ENCODE results near the gene MDFI.

MDFI gene

DNA sequence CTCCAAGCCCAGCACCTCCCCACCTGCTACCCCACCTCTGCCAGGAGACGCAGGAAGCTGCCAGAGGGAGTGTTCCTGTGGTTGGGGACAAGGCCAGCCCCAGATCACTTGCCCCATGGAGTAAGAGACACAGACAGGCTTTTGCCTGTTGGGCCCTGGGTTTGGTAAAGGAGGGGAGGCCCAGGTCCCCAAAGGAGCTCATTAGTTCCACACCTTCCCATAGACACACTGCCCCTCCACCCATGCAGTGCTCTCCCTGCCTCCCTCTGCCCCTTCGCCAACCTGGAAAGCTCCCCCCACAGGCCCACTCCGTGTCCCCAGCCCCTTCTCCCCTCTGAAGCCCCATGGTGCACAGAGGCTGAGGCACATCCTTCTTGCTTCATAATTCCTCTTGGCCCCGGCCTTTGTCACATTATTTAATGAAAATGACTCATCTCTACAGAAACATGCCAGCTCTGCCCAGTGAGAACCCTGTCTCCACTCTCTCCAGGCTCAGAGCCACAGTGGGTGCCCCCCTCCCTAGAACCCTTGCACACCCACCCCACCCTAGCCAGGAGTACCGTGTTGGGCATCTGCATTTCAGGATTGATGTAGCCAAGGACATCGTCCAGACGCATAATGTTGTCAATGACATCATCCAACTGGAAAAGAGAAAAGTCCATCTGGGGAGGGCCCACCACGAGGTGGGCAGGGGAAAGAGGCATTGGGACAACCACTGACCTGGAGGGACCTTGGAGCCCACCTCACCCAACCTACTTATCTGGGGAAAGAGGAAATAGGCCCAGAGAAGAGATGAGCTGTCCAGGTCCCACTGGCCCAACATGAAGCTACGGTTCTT is 51.1 kb downstream of the MDFI start:
- no peak for DNase-seq (ENCODE audit: low read depth)

DNA sequence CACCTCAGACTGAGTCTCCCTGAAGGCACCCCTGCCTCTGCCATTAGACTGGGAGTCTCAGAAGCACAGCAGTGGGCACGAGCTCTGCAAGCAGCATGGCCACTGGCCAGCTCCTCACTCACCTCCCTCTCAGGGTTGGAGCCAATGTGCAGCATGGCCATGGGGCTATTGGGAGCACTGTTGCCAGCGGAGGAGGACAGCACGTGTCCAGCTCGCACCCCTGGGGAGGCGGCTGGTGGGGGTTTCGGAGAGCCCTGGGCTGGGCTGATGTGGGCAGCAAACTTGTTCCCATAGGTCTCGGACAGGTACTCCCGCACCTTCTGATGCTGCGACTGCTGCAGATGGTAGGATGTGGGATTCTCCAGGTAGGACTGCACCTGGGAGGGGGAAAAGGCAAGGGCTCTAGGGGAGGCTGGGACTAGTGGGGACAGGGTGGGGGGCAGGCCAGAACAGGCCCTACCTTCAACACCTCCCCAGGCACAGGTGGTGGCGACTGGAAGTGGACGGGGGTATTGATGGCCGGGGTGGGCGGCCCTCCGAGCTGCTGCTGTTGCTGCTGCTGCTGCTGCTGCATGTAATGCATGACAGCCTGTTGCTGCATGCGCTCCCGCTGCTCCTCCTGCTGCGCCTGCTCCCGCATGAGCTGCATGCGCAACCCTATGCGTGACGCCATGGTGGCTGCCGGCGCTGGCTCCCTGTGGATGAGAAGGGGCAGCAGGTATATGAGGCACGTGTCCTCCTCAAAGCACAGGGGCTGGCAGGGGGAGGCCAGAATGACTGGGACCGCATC is 52.5 kb downstream of the MDFI start:
- no peak for DNase-seq (ENCODE audit: low read depth)

- DNase-seq (ENCODE audit: low read depth), result no peak
These were observed 53.3 kb downstream of the MDFI start for GRCh38 chr6:41691426-41692079.

GRCh38 chr6:41692080-41692675 is 53.9 kb downstream of the MDFI start:
- no peak for DNase-seq (ENCODE audit: low read depth)

DNA sequence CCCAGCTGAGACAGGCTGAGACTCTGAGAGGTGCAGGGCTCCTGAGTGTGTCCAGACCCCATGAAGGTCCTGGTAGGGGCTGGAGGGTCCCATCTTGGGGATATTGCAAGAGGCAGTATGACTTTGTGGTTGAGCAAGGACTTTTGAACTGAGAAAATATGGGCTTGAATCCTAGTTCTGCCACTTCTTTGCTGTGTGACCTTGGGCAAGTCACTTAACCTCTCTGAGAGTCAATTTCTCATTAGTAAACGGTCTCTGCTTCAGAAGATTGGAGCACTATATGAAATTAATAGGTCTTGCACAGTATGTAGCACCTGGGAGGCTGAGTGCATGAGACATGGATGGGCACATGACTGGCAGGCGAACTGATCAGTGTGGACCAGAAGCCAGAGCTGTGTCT is 54.5 kb downstream of the MDFI start:
- no peak for DNase-seq (ENCODE audit: low read depth)

DNA sequence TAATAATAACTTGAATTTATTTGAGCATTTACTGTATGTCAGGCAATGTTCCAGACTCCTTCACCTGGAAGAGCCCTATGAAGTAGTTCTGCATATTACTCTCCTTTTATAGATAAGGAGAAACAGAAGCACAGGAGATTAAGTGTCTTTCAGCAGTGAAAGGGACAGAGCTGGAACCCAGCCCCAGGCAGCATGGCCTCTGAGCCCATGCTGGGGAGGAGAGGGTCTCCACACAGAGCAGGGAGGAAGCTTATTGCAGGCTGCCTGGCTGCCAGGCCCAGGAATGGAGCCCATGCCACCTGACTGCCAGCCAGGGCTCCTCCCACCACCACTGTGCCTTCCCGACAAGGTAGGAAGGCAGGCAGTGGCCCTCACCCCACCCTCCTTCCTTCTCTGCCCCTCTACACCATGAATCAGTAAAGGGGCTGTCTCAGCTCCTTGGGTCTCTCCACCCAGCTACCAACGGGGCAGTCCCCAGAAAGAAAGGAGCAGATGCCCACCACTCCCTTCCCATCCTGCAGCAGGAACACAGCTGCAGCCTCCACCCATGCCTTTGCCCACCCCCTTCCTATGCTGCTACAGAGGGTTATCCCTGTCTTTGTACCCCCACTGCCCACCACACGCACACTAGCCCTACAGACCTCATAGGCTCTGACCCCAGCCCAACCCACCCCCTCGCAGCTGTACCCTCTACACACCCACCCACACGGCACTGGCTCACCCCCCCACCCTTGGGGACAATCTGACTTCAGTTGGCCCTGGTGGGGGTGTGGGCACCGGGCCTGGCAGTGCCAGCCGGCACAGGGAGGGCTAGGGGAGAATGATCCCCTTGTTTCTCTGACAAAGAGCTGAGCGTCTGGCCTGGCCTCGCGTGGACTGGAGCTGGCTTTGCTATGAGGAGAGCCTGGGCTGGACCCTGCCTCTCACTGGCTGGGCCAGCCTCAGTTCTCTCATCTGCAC is 55.3 kb downstream of the MDFI start:
- no peak for DNase-seq (ENCODE audit: low read depth)

DNA sequence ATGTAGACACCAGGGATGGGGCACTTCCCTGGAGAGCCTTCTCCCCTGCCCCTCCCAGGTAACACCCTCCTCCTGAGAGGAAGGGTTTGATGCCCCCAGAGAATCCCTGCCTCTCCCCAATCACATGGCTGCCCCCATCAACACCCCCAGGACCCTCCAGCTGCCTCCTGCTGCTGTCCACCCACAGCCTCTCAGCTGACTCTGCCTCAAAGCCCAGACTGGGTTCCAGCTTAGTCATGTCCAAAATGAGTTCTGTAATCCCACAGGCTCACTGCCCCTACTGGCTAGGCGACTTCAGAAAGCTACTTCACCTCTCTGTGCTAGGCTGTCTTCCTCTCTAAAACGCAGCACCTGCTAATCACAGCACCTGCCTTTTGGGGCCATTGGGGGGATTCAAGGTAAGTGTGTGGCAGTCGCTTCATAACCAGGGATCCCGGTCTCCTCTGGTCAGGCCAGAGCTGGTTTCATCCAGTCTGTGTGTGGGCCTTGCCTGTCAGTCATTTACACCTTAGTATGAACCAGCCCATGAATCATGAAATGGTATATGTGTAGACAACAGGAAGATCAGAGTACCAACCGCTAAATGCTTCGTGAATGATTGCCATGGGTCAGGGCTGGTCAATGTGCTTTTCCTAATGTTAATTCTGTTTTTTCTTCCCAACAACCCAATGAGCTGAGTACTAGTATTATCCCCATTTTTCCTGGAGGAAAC is 56.7 kb downstream of the MDFI start:
- no peak for DNase-seq (ENCODE audit: low read depth)

GRCh38 chr6:41695825-41696224 is 57.6 kb downstream of the MDFI start:
- no peak for DNase-seq (ENCODE audit: low read depth)

GRCh38 chr6:41696788-41697187 is 58.5 kb downstream of the MDFI start:
- DNase-seq (ENCODE audit: low read depth), result no peak

- DNase-seq (ENCODE audit: low read depth), result peak; percentile 61
These were observed 59.9 kb downstream of the MDFI start for GRCh38 chr6:41697861-41698781.

DNA sequence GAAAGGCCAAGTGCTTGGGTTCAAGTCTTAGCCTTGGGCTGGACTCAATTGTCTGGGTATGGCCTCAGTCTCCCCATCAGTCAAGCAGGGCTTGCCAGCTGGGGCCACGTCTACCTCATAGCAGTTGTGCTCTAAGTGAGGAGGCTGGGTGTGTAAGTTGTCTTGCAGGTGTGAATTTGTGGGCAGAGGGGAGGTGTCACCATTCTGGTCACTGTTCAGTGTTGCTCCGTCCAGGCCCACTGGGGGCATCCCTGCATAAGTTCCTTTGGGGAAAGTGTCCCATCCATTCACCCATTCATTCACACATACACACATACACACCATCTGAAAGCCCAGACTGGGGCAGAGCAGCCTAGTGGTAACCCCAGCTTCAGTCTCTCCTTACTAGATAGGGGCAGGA is 60.8 kb downstream of the MDFI start:
- DNase-seq (ENCODE audit: low read depth), result no peak

- no peak for DNase-seq (ENCODE audit: low read depth)
These were observed 62.4 kb downstream of the MDFI start for GRCh38 chr6:41700463-41701347.

GRCh38 chr6:41702089-41702745 is 63.9 kb downstream of the MDFI start:
- DNase-seq (ENCODE audit: low read depth), result no peak

DNA sequence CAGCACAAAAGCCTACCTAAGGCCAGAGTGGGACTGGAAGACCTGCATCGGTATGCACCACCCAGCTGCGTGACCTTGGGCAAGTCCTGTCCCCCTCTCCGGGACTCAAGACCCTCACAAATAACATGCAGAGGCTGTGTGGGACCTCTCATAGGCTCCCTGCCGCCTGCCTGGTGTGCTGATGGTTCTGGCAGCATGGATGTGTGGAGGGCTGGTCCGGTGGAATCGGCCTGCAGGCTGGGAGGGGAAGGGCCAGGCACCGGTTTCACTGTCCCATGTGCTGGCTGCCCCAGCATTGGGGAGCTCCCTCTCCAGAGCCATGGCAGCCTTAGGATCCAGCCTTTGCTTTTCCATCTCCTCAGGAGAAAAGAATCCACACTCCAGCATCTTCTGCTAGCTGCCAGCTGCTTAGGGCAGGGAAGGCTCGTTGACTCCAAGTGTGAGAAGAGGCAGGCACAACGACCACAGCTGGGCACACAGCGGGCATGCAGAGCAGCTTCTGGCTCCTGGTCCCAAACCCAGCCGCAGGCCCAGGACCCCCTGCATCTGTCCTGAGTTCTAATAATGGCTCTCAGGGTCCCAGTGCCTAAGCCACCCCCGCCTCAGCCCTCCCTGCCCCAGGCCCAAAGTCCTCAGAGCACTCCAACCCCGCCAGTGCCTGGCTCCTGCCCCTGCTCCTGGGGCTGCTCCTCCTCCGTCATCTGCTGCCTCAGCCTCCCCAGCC is 64.7 kb downstream of the MDFI start:
- no peak for DNase-seq (ENCODE audit: low read depth)

Measured in fibroblast of the conjunctiva (primary cell).